ENCODE results near the gene NUDT1.
A peak's percentile ranks its signal among the peaks of the same experiment; 100 is the strongest.

Gene NUDT1

DNA sequence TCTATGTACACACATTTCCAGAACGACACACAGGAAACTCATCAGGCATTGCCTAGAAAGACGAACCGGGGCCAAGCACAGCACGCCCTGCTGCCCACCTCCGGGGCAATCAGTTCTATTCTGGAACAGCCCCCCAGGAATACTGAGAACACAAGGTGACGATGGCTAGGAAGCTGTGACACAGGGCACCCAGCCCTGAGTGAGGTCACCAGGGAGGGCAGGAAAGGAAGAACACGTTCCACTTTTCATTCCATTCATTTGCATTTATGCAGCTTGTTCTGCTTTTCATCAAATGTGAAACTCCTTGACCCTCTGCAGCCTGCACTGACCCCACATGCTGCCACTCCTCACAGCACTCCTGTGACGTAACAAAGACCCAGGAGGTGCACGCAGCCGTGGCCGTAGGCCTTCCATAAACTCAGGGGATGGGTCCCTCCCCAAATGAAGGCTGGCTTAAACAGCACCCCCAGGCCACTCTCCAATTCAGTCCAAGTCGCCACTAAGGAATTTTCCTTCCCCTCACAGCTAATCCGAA lies 38.2 kb upstream of the NUDT1 start:
- Histone ChIP-seq H3K9me2 (ENCODE audit: low read depth, low read length) (no peaks in the 10 kb centered on the region), H3K4me1 (ENCODE audit: insufficient read depth, low read length, severe bottlenecking) (peaks cover 18% of the 10 kb centered on the region), H3K79me2 (ENCODE audit: insufficient read depth, low read length) (no peaks in the 10 kb centered on the region), H3K9ac (ENCODE audit: low read length) (no peak overlapping the region; the same call in 1 of the 2 replicates), H3K27me3 (ENCODE audit: insufficient read depth, low read length) (no peaks in the 10 kb centered on the region), H3K36me3 (ENCODE audit: insufficient read depth, low read length) (peaks cover 46% of the 10 kb centered on the region), H3K9me3 (ENCODE audit: low read length) (no peaks in the 10 kb centered on the region), H3K27ac (ENCODE audit: low read depth, low read length, poor library complexity, severe bottlenecking) (peak overlapping the region; percentile 3), H3K4me3 (ENCODE audit: low read depth, low read length, poor library complexity, severe bottlenecking) (no peak overlapping the region), H4K20me1 (ENCODE audit: insufficient read depth, low read length) (no peaks in the 10 kb centered on the region), H2AFZ (ENCODE audit: low read length) (no peak overlapping the region), H3K4me2 (ENCODE audit: low read length) (peak overlapping the region; percentile 32; the same call in 1 of the 2 replicates), H3F3A (ENCODE audit: insufficient read depth, low read length) (no peaks in the 10 kb centered on the region)
- TF ChIP-seq, protein P1, sequence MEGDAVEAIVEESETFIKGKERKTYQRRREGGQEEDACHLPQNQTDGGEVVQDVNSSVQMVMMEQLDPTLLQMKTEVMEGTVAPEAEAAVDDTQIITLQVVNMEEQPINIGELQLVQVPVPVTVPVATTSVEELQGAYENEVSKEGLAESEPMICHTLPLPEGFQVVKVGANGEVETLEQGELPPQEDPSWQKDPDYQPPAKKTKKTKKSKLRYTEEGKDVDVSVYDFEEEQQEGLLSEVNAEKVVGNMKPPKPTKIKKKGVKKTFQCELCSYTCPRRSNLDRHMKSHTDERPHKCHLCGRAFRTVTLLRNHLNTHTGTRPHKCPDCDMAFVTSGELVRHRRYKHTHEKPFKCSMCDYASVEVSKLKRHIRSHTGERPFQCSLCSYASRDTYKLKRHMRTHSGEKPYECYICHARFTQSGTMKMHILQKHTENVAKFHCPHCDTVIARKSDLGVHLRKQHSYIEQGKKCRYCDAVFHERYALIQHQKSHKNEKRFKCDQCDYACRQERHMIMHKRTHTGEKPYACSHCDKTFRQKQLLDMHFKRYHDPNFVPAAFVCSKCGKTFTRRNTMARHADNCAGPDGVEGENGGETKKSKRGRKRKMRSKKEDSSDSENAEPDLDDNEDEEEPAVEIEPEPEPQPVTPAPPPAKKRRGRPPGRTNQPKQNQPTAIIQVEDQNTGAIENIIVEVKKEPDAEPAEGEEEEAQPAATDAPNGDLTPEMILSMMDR (IDR thresholded peaks at IDR 0.05; ENCODE audit: low read length) = 0 out of 2 replicates have a peak, but pooled peaks have one; percentile 3
- no peak for TF ChIP-seq EZH2 (IDR thresholded peaks at IDR 0.05; ENCODE audit: borderline replicate concordance, low read length)

DNA sequence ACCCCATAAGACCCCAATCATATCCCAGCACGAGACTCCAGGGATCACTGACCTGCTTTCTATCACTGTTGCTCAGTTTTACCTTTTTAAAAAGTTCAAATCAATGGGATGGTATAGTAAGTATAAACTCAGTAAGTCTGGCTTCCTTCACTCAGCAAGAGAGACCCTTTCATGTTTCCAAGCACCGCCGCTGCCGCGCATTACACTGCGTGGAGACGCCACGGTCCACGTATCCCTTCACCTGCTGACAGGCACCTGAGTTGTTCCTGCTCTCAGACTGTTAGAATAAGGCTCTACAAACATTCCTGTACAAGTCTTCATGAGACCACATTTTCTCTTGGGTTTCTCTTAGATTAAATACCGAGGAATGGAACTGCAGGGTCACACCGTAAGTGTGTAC lies 37.6 kb upstream of the NUDT1 start:
- Histone ChIP-seq H3K27ac (ENCODE audit: low read depth, low read length, poor library complexity, severe bottlenecking) (no peak overlapping the region), H3K4me2 (ENCODE audit: low read length) (no peak overlapping the region), H3K36me3 (ENCODE audit: insufficient read depth, low read length) (peaks cover 45% of the 10 kb centered on the region), H3K27me3 (ENCODE audit: insufficient read depth, low read length) (no peaks in the 10 kb centered on the region), H3K4me3 (ENCODE audit: low read depth, low read length, poor library complexity, severe bottlenecking) (no peak overlapping the region), H4K20me1 (ENCODE audit: insufficient read depth, low read length) (no peaks in the 10 kb centered on the region), H3K9me2 (ENCODE audit: low read depth, low read length) (no peaks in the 10 kb centered on the region), H2AFZ (ENCODE audit: low read length) (no peak overlapping the region), H3F3A (ENCODE audit: insufficient read depth, low read length) (no peaks in the 10 kb centered on the region), H3K4me1 (ENCODE audit: insufficient read depth, low read length, severe bottlenecking) (peaks cover 18% of the 10 kb centered on the region), H3K79me2 (ENCODE audit: insufficient read depth, low read length) (no peaks in the 10 kb centered on the region), H3K9me3 (ENCODE audit: low read length) (no peaks in the 10 kb centered on the region), H3K9ac (ENCODE audit: low read length) (no peak overlapping the region)
- TF ChIP-seq, protein P1 (IDR thresholded peaks at IDR 0.05; ENCODE audit: low read length) = no peak
- no peak for TF ChIP-seq EZH2 (IDR thresholded peaks at IDR 0.05; ENCODE audit: borderline replicate concordance, low read length)

DNA sequence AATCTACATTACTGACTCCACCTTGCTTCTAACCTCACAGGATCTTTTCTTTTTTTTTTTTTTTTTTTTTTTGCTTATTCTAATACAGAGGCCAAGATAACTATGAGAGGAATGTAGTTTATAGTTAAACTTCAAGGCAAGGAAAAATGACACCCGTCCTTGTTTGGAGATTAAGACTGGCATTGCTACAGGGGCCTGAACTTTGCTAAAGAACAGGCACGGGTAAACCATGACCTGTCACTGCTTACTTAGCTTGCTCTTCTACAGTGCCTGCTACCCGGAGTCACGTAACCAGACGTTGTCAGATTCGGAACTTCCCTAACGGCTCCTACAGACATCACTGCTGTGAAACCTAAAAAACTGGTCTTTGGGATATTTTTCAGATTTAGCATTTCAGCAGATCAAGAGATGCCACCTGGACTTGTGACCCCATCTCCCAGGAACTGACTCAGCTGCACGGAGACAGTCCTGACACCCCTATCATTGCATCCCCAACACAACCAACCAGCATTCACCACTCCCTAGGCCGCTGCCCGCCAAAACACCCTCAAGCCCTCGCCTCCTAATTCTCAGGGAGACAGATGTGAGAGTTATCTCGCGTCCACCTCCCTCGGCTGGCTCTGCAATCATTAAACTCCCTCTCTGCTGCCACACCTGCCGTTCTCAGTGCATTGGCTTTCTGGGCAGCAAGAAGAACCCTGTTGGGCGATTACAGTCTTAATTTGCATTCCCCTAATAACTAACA lies 36.8 kb upstream of the NUDT1 start:
- no peak overlapping the region for H3K4me2 ChIP-seq (ENCODE audit: low read length)
- H3K27me3 ChIP-seq (ENCODE audit: insufficient read depth, low read length) = no peaks in the 10 kb centered on the region
- H3F3A ChIP-seq (ENCODE audit: insufficient read depth, low read length) = no peaks in the 10 kb centered on the region
- H3K9ac ChIP-seq (ENCODE audit: low read length) = no peak overlapping the region
- TF ChIP-seq EZH2 (IDR thresholded peaks at IDR 0.05; ENCODE audit: borderline replicate concordance, low read length) = no peak
- TF ChIP-seq, protein P1 (IDR thresholded peaks at IDR 0.05; ENCODE audit: low read length) = no peak
- no peaks in the 10 kb centered on the region for H3K9me2 ChIP-seq (ENCODE audit: low read depth, low read length)
- no peak overlapping the region for H3K27ac ChIP-seq (ENCODE audit: low read depth, low read length, poor library complexity, severe bottlenecking)
- no peak overlapping the region for H2AFZ ChIP-seq (ENCODE audit: low read length)
- no peak overlapping the region for H3K4me3 ChIP-seq (ENCODE audit: low read depth, low read length, poor library complexity, severe bottlenecking)
- H4K20me1 ChIP-seq (ENCODE audit: insufficient read depth, low read length) = no peaks in the 10 kb centered on the region
- H3K4me1 ChIP-seq (ENCODE audit: insufficient read depth, low read length, severe bottlenecking) = peaks cover 22% of the 10 kb centered on the region
- H3K79me2 ChIP-seq (ENCODE audit: insufficient read depth, low read length) = no peaks in the 10 kb centered on the region
- no peaks in the 10 kb centered on the region for H3K9me3 ChIP-seq (ENCODE audit: low read length)
- H3K36me3 ChIP-seq (ENCODE audit: insufficient read depth, low read length) = peaks cover 39% of the 10 kb centered on the region
